Fibroblast of villous mesenchyme (primary cell): ENCODE results near the gene EIF6. TPM values are rescaled to one million over a fixed set of nuclear protein-coding genes. Genes with fewer than 3 reads are reported as not detected.

Source experiments
- DNase-seq: peaks from one replicate; pipeline ENCODE4 v3.0.0-alpha.2; 2010; ENCODE audit warnings: low read depth
- H3K4me3 ChIP-seq: 2 replicates; pipeline ENCODE4 v1.5.1; 2011; ENCODE audit warnings: low read depth, mild to moderate bottlenecking, low read length
- CTCF ChIP-seq: IDR thresholded peaks from 2 replicates; pipeline ENCODE4 v1.5.1; 2012; ENCODE audit warnings: low read depth, mild to moderate bottlenecking, low read length; ENCODE audit not compliant: insufficient read depth
- total RNA-seq: library from RNA; depleted of rRNA; stranded (reverse); fragments of >200 nt; gene quantifications from 2 replicates; pipeline ENCODE4 v1.2.3, GENCODE V29; 2012

EIF6 gene
- total RNA-seq, 1 donor: 107 TPM

GRCh38 chr20:35294293-35294685 is 9.7 kb upstream of the EIF6 start:
- no peak for DNase-seq
- TF ChIP-seq CTCF: no peak
- no peak overlapping the region for H3K4me3 ChIP-seq

- no peak overlapping the region for H3K4me3 ChIP-seq
- DNase-seq: no peak
- TF ChIP-seq CTCF: no peak
Observed at GRCh38 chr20:35293303-35294292, 9.0 kb upstream of the EIF6 start.

GRCh38 chr20:35292504-35293285 is 8.1 kb upstream of the EIF6 start:
- no peak overlapping the region for H3K4me3 ChIP-seq
- no peak for TF ChIP-seq CTCF
- no peak for DNase-seq

- no peak for DNase-seq
- TF ChIP-seq CTCF: no peak
- no peak within 1 kb of the TSS for H3K4me3 ChIP-seq
Observed at GRCh38 chr20:35291654-35292503, 7.3 kb upstream of the EIF6 start, which contains the start of gene FAM83C. Gene FAM83C, minus strand, starts transcription at chr20:35292425. Its CDS starts 121 bp downstream, at chr20:35292304.

- no peak for TF ChIP-seq CTCF
- H3K4me3 ChIP-seq: no peak overlapping the region
- DNase-seq: no peak
Observed at GRCh38 chr20:35290887-35291417, 6.4 kb upstream of the EIF6 start.
